CD14-positive monocyte (primary cell): ENCODE data around the gene NAV1. TPM values are rescaled to one million over a fixed set of nuclear protein-coding genes. Genes with fewer than 3 reads are reported as not detected.

Experiments
- DNase-seq, 3 donors: peaks; one replicate each; pipeline ENCODE4 v3.0.0-alpha.2; 2011 to 2022
- H2AFZ ChIP-seq: 2 replicates; pipeline ENCODE4 v1.6.0; 2012; ENCODE audit warnings: mild to moderate bottlenecking, low read depth, low read length, inconsistent platforms; ENCODE audit not compliant: insufficient read depth, poor library complexity, severe bottlenecking
- H3K27ac ChIP-seq, 2 donors: 1 replicate in 1 of 2; 2 replicates in 1 of 2; pipeline ENCODE4 v1.5.1; 2012 to 2013; ENCODE audit warnings: low read length in 2 of 2, control low read depth in 1 of 2, inconsistent platforms in 1 of 2, low read depth in 1 of 2, mild to moderate bottlenecking in 1 of 2
- H3K27me3 ChIP-seq, 2 donors: one replicate each; pipeline versions ENCODE4 v1.6.0 to v1.6.1; 2011 to 2013; ENCODE audit warnings: low read length in 2 of 2; ENCODE audit not compliant: control insufficient read depth in 2 of 2, insufficient read depth in 2 of 2
- H3K36me3 ChIP-seq, 2 donors: replicated peaks in 1 of 2; 1 replicate in 1 of 2; 2 replicates in 1 of 2; pipeline versions ENCODE4 v1.5.1 to v1.6.1; 2012 to 2013; ENCODE audit warnings: low read length in 2 of 2, control low read depth in 1 of 2, inconsistent platforms in 1 of 2, mild to moderate bottlenecking in 1 of 2; ENCODE audit not compliant: insufficient read depth in 2 of 2, control insufficient read depth in 1 of 2
- H3K4me1 ChIP-seq, 2 donors: 1 replicate in 1 of 2; 2 replicates in 1 of 2; pipeline versions ENCODE4 v1.5.1 to v1.6.1; 2012 to 2013; ENCODE audit warnings: low read length in 2 of 2, control low read depth in 1 of 2, inconsistent platforms in 1 of 2, mild to moderate bottlenecking in 1 of 2, moderate library complexity in 1 of 2; ENCODE audit not compliant: insufficient read depth in 2 of 2, control insufficient read depth in 1 of 2
- H3K4me2 ChIP-seq: replicated peaks from 2 replicates; pipeline ENCODE3; 2012; ENCODE audit warnings: low read length, moderate library complexity, mild to moderate bottlenecking; ENCODE audit not compliant: poor library complexity, severe bottlenecking; ENCODE audit errors: extremely low read depth
- H3K4me3 ChIP-seq, 3 experiments: fragments of 200-600 bp in 1 of 3; sonication (generic) in 1 of 3; replicated peaks in 1 of 3; 1 replicate in 2 of 3; 2 replicates in 1 of 3; pipeline ENCODE4 v1.5.1; 2011 to 2013; ENCODE audit warnings: low read length in 3 of 3, mild to moderate bottlenecking in 3 of 3, control low read depth in 2 of 3, low read depth in 2 of 3, inconsistent platforms in 1 of 3, moderate library complexity in 1 of 3
- H3K79me2 ChIP-seq: 2 replicates; pipeline ENCODE4 v1.6.0; 2012; ENCODE audit warnings: mild to moderate bottlenecking, control low read depth, inconsistent platforms, low read length, moderate library complexity; ENCODE audit not compliant: insufficient read depth
- H3K9ac ChIP-seq: 2 replicates; pipeline ENCODE4 v1.6.0; 2017; ENCODE audit warnings: low read length, mild to moderate bottlenecking; ENCODE audit not compliant: insufficient read depth, poor library complexity, severe bottlenecking
- H3K9me3 ChIP-seq, 2 donors: replicated peaks in 1 of 2; 1 replicate in 1 of 2; 2 replicates in 1 of 2; pipeline versions ENCODE4 v1.5.1 to v1.6.1; 2012 to 2013; ENCODE audit warnings: low read length in 2 of 2, control low read depth in 1 of 2; ENCODE audit not compliant: control insufficient read depth in 1 of 2, insufficient read depth in 1 of 2
- H4K20me1 ChIP-seq: 2 replicates; pipeline ENCODE4 v1.6.0; 2012; ENCODE audit warnings: mild to moderate bottlenecking, low read length, control low read depth, moderate library complexity; ENCODE audit not compliant: insufficient read depth
- H3K27ac Mint-ChIP-seq, 7 donors: one replicate each; pipeline ENCODE4 v1.8.0; 2020; ENCODE audit warnings: mild to moderate bottlenecking in 7 of 7, mixed read lengths in 7 of 7, moderate library complexity in 6 of 7, inconsistent platforms in 2 of 7
- H3K27me3 Mint-ChIP-seq, 3 donors: one replicate each; pipeline ENCODE4 v1.8.0; 2021 to 2022; ENCODE audit warnings: low read depth in 3 of 3, mild to moderate bottlenecking in 3 of 3, mixed read lengths in 3 of 3, moderate library complexity in 3 of 3, inconsistent platforms in 1 of 3
- H3K36me3 Mint-ChIP-seq, 2 donors: one replicate each; pipeline ENCODE4 v1.8.0; 2020; ENCODE audit warnings: mixed read lengths in 2 of 2, inconsistent platforms in 1 of 2, mild to moderate bottlenecking in 1 of 2
- H3K4me1 Mint-ChIP-seq: one replicate; pipeline ENCODE4 v1.8.0; 2020; ENCODE audit warnings: mild to moderate bottlenecking, mixed read lengths
- H3K4me3 Mint-ChIP-seq, 2 donors: one replicate each; pipeline ENCODE4 v1.8.0; 2020; ENCODE audit warnings: mild to moderate bottlenecking in 2 of 2, mixed read lengths in 2 of 2, moderate library complexity in 1 of 2
- H3K9me3 Mint-ChIP-seq, 7 donors: one replicate each; pipeline ENCODE4 v1.8.0; 2020 to 2022; ENCODE audit warnings: mixed read lengths in 7 of 7, mild to moderate bottlenecking in 6 of 7, moderate library complexity in 6 of 7, inconsistent platforms in 2 of 7
- CTCF ChIP-seq: fragments of 200-600 bp; IDR thresholded peaks from one replicate; pipeline ENCODE4 v1.8.0; 2022; ENCODE audit warnings: antibody characterized with exemption, mild to moderate bottlenecking
- WGBS: methylation state at CpG from one replicate; pipeline ENCODE4 v1.1.5; 2013; ENCODE audit warnings: missing lambda C conversion rate; ENCODE audit not compliant: insufficient coverage; 5-methylcytosine and 5-hydroxymethylcytosine counted together
- intact Hi-C, 2 donors: fragments of 100-400 bp; cut with micrococcal nuclease; formaldehyde crosslinking; loops; one replicate each; pipeline versions ENCODE4 v1.15.0 to v1.15.1; 2023
- polyA plus RNA-seq, 3 donors: library from polyadenylated mRNA; depleted of rRNA in 1 of 3; unstranded in 2 of 3; stranded (reverse) in 1 of 3; fragments of 300-500 nt in 2 of 3; fragments of >200 nt in 1 of 3; fragmentation: Illumina TruSeq in 2 of 3; gene quantifications; 1 replicate in 2 of 3; 2 replicates in 1 of 3; pipeline ENCODE4 v1.2.3, GENCODE V29; 2012 to 2021

The NAV1 gene
- polyA plus RNA-seq, 3 donors: 0.37 to 1.4 (median 0.89) TPM

- H3K27me3 Mint-ChIP-seq: peaks cover 0 to 1% (median 0%) of the 10 kb centered on the region in 3 donors
Measured at GRCh38 chr1:201506557-201507359, 32.2 kb upstream of the NAV1 start, which contains the start of gene CSRP1. Gene CSRP1, minus strand, starts transcription at chr1:201507123. Its CDS starts 10,820 bp downstream, at chr1:201496303.

GRCh38 chr1:201507360-201507675 lies 31.6 kb upstream of the NAV1 start:
- peak overlapping the region; percentile 77 for H3K4me2 ChIP-seq
- intact Hi-C loops: no loop called here

More at GRCh38 chr1:201506557-201507359, 32.2 kb upstream of the NAV1 start, which contains the start of gene CSRP1:
- no peaks in the 10 kb centered on the region for H3K27me3 ChIP-seq
- H3K4me2 ChIP-seq: peak within 1 kb of the TSS; percentile 77
- TF ChIP-seq CTCF: no peak
- intact Hi-C loops: no loop called here
- H3K79me2 ChIP-seq: peaks cover 51% of the 10 kb centered on the region
- peak; percentile 57 to 74 (median 58) for DNase-seq
- WGBS: under 1% methylated on average over 68 of the region's 71 CpGs
- Mint-ChIP-seq H3K27ac (peak within 1 kb of the TSS; percentile 83 to 95 (median 90)), H3K9me3 (no peaks in the 10 kb centered on the region), H3K36me3 (peaks cover 13 to 18% of the 10 kb centered on the region in 2 donors), H3K4me3 (peak within 1 kb of the TSS; percentile 87 to 95), H3K4me1 (peaks cover 62% of the 10 kb centered on the region)
- H3K4me3 ChIP-seq: peak within 1 kb of the TSS; percentile 65 to 87 (median 80)
- peak within 1 kb of the TSS; percentile 76 for H3K9ac ChIP-seq
- H3K4me1 ChIP-seq: peaks cover 37 to 50% of the 10 kb centered on the region in 2 donors
- no peaks in the 10 kb centered on the region for H3K9me3 ChIP-seq
- peak within 1 kb of the TSS; percentile 92 for H2AFZ ChIP-seq
- H3K27ac ChIP-seq: peak within 1 kb of the TSS; percentile 21 to 85
- H4K20me1 ChIP-seq: peaks cover 33% of the 10 kb centered on the region
- peaks cover 0 to 16% of the 10 kb centered on the region in 2 donors for H3K36me3 ChIP-seq

More at GRCh38 chr1:201507360-201507675, 31.6 kb upstream of the NAV1 start:
- Mint-ChIP-seq H3K27ac (peak overlapping the region; percentile 64 to 92 (median 87)), H3K36me3 (peaks cover 13 to 14% of the 10 kb centered on the region in 2 donors), H3K4me3 (peak overlapping the region; percentile 87 to 88), H3K4me1 (peaks cover 64% of the 10 kb centered on the region), H3K27me3 (peaks cover 0 to 1% (median 0%) of the 10 kb centered on the region in 3 donors), H3K9me3 (no peaks in the 10 kb centered on the region)
- no peak for DNase-seq
- 12% methylated on average over 8 of the region's 11 CpGs for WGBS
- H3K27me3 ChIP-seq: no peaks in the 10 kb centered on the region
- TF ChIP-seq CTCF: no peak
- H2AFZ ChIP-seq: peak overlapping the region; percentile 92
- H3K9me3 ChIP-seq: no peaks in the 10 kb centered on the region
- H3K36me3 ChIP-seq: peaks cover 0 to 13% of the 10 kb centered on the region in 2 donors
- peaks cover 45% of the 10 kb centered on the region for H3K79me2 ChIP-seq
- H3K4me1 ChIP-seq: peaks cover 43 to 56% of the 10 kb centered on the region in 2 donors
- H3K9ac ChIP-seq: peak overlapping the region; percentile 76
- H3K27ac ChIP-seq: peak overlapping the region in 1 of 2 donors; percentile 85
- peak overlapping the region; percentile 34 to 87 (median 80) for H3K4me3 ChIP-seq
- H4K20me1 ChIP-seq: peaks cover 30% of the 10 kb centered on the region
